ENCODE data around the gene FILIP1L. TPM values are rescaled to one million over a fixed set of nuclear protein-coding genes. Genes with fewer than 3 reads are reported as not detected.

Gene FILIP1L
- total and polyA plus RNA-seq, 2 of the 4 experiments (the other 2 are of a cell fraction), result 11.5 to 19.9 TPM

GRCh38 chr3:100108464-100109079 is 5.7 kb downstream of the FILIP1L start:
- CTCF ChIA-PET, result interaction anchor here (1.0 kb wide), 1 partner anchor 17 kb away, joined by 4 read pairs; no protein-coding TSS in a partner anchor
- ATAC-seq (ENCODE audit: low read depth) (no peak), DNase-seq (no peak)
- no peak overlapping the region for H3K9ac ChIP-seq (ENCODE audit: low read depth, low read length)
- H3K23ac ChIP-seq (ENCODE audit: low read depth, low read length), result no peak overlapping the region
- H2AK9ac ChIP-seq (replicated peaks; ENCODE audit: low read depth, low read length, poor library complexity), result no peak overlapping the region
- no peak overlapping the region for H4K8ac ChIP-seq (ENCODE audit: low read depth in 2 of 2, low read length in 2 of 2)
- no peaks in the 10 kb centered on the region for H3K9me3 ChIP-seq (ENCODE audit: control insufficient read depth, insufficient read depth, low read length)
- H3K4me3 ChIP-seq (ENCODE audit: insufficient read depth, low read depth, low read length), result no peak overlapping the region
- H2BK120ac ChIP-seq (ENCODE audit: low read depth, low read length), result no peak overlapping the region
- H2BK5ac ChIP-seq (ENCODE audit: low read depth, low read length, poor library complexity, severe bottlenecking), result no peak overlapping the region
- POLR2A ChIA-PET (ENCODE audit: unreplicated experiment), result no interaction called here
- peaks cover 18% of the 10 kb centered on the region for H3K4me1 ChIP-seq (ENCODE audit: control insufficient read depth, insufficient read depth, low read length)
- no peaks in the 10 kb centered on the region for H3K79me1 ChIP-seq (ENCODE audit: low read depth in 1 of 2, low read length in 2 of 2)
- no peak overlapping the region for H3K56ac ChIP-seq (ENCODE audit: extremely low read depth, insufficient read depth, low read length)
- in situ Hi-C loops (cut with MboI; ENCODE audit: low sequenced_read_pairs) (no loop called here), dilution Hi-C loops (cut with HindIII; ENCODE audit: low sequenced_read_pairs, unreplicated experiment) (no loop called here), intact Hi-C loops (cut with micrococcal nuclease) (no loop called here)
- TF ChIP-seq RCOR1 (IDR thresholded peaks at IDR 0.05; ENCODE audit: insufficient replicate concordance, low read length) (no peak), FOS (IDR thresholded peaks at IDR 0.05; ENCODE audit: low read depth, low read length) (no peak), CEBPB (IDR thresholded peaks at IDR 0.05; ENCODE audit: low read depth, low read length) (peak; percentile 64)
- peaks cover 9% of the 10 kb centered on the region for H3K9me1 ChIP-seq (ENCODE audit: insufficient read depth, low read length)
- no peak overlapping the region for H3K18ac ChIP-seq (ENCODE audit: low read depth, low read length)
- H2AFZ ChIP-seq (replicated peaks; ENCODE audit: low read length, poor library complexity), result no peak overlapping the region
- peak overlapping the region; percentile 25; the same call in 1 of the 2 replicates for H2AK5ac ChIP-seq (ENCODE audit: low read depth, low read length)
- no peak overlapping the region for H3K27ac ChIP-seq (ENCODE audit: insufficient read depth, low read length)
- no peaks in the 10 kb centered on the region for H3K36me3 ChIP-seq (ENCODE audit: control insufficient read depth, insufficient read depth, low read length)
- no CpG with 5 or more reads among the region's 7 CpGs for WGBS, 2 experiments (ENCODE audit: extremely low coverage in 2 of 2, insufficient read length in 1 of 2)
- no peak overlapping the region for H3K4me2 ChIP-seq (ENCODE audit: low read depth, low read length)
- BruUV-seq (replicated peaks), result no TSS peak
- H2BK20ac ChIP-seq (ENCODE audit: low read depth, low read length), result no peak overlapping the region
- H2BK15ac ChIP-seq (ENCODE audit: low read depth, low read length), result no peak overlapping the region
- H4K20me1 ChIP-seq (ENCODE audit: insufficient read depth, low read length), result peaks cover 3% of the 10 kb centered on the region; the same call in 1 of the 2 replicates
- 0 out of 2 replicates have a peak overlapping the region, but pooled peaks have one; percentile 5 for H3K4ac ChIP-seq (ENCODE audit: low read depth, low read length)
- H4K91ac ChIP-seq (ENCODE audit: insufficient read depth, low read depth, low read length), result no peak overlapping the region
- no peaks in the 10 kb centered on the region for H3K27me3 ChIP-seq (ENCODE audit: control insufficient read depth, insufficient read depth, low read length)
- H4K5ac ChIP-seq (ENCODE audit: low read depth, low read length), result no peak overlapping the region; the same call in 1 of the 2 replicates
- no peak overlapping the region for H3K14ac ChIP-seq (replicated peaks; ENCODE audit: low read depth, low read length)

Measured in IMR-90 (cell line).